ENCODE data around the gene DPCD. TPM values are rescaled to one million over a fixed set of nuclear protein-coding genes. Genes with fewer than 3 reads are reported as not detected.

DPCD gene
- total RNA-seq, 1 experiment from 2014 or later, result 39.5 TPM

DNA sequence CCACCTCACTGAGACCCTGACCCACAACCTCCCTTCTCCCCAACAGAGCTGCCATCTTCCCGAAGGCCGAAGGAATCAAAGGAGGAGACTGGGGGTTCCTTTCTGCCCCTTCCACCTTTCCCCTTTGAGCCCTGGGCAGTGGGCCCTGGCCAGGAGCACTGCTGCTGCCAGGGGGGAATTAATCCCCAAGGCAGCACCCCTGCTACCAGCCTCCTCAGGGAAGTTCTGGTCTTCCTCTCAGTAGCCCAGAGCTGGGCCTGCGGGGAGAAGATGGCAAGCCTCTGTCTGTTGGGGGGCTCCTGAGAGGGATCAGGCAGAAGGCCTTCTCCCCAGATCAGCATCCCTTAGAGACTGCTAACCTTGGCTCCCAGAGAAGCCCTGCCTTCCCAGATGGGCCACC, 25.5 kb downstream of the DPCD start:
- no peaks in the 10 kb centered on the region for H3K9me2 ChIP-seq (ENCODE audit: insufficient read depth)
- intact Hi-C loops (cut with micrococcal nuclease), result no loop called here
- H3K4me1 ChIP-seq (ENCODE audit: control insufficient read depth in 1 of 2, insufficient read depth in 2 of 2, low read length in 2 of 2), result peaks cover 0 to 6% of the 10 kb centered on the region in 2 experiments; a peak in 1 of 4 replicates
- no peak overlapping the region for H3K4me3 ChIP-seq (replicated peaks in 1 of 2; ENCODE audit: low read depth in 1 of 2, low read length in 2 of 2)
- no peaks in the 10 kb centered on the region for H4K20me1 ChIP-seq (ENCODE audit: insufficient read depth)
- no TSS peak for BruUV-seq (replicated peaks)
- TF ChIP-seq YY1 (IDR thresholded peaks at IDR 0.05; ENCODE audit: extremely low read depth, insufficient replicate concordance, low read depth, low read length), result no peak
- no peak for TF ChIP-seq POLR2A (IDR thresholded peaks at IDR 0.05; ENCODE audit: borderline replicate concordance, extremely low read depth, insufficient read depth, insufficient read length)
- no peak for TF ChIP-seq RAD21 (IDR thresholded peaks at IDR 0.05; ENCODE audit: low read depth)
- ChIA-PET POLR2A (no interaction called here), CTCF (interaction anchor here (3.6 kb wide), 1 partner anchor 10 kb away, joined by 17 read pairs; no protein-coding TSS in a partner anchor), RAD21 (ENCODE audit: low non-redundant PET in 1 of 2, low total read pairs in 2 of 2, uncharacterized antibody in 2 of 2, unreplicated experiment in 2 of 2) (no interaction called here)
- H3K36me3 ChIP-seq (ENCODE audit: control insufficient read depth in 1 of 2, insufficient read depth in 2 of 2, low read length in 2 of 2), result peaks cover 5 to 9% of the 10 kb centered on the region in 2 experiments; a peak in 2 of 4 replicates
- H3K27me3 ChIP-seq (ENCODE audit: insufficient read depth, low read length), result no peaks in the 10 kb centered on the region
- no peak overlapping the region for H3K4me2 ChIP-seq (ENCODE audit: low read length)
- no peak overlapping the region for H3K9ac ChIP-seq (ENCODE audit: low read length)
- no peak overlapping the region for H2AFZ ChIP-seq (ENCODE audit: low read depth, low read length, poor library complexity, severe bottlenecking)
- no peak overlapping the region for H3K27ac ChIP-seq (ENCODE audit: low read depth, low read length)
- DNase-seq (ENCODE audit: low read depth, low spot score) (no peak), ATAC-seq (no peak)
- no peaks in the 10 kb centered on the region for H3K79me2 ChIP-seq (ENCODE audit: insufficient read depth, low read length)
- no peaks in the 10 kb centered on the region for H3K9me3 ChIP-seq (ENCODE audit: control insufficient read depth in 1 of 2, insufficient read depth in 1 of 2, low read depth in 1 of 2, low read length in 2 of 2)

DNA sequence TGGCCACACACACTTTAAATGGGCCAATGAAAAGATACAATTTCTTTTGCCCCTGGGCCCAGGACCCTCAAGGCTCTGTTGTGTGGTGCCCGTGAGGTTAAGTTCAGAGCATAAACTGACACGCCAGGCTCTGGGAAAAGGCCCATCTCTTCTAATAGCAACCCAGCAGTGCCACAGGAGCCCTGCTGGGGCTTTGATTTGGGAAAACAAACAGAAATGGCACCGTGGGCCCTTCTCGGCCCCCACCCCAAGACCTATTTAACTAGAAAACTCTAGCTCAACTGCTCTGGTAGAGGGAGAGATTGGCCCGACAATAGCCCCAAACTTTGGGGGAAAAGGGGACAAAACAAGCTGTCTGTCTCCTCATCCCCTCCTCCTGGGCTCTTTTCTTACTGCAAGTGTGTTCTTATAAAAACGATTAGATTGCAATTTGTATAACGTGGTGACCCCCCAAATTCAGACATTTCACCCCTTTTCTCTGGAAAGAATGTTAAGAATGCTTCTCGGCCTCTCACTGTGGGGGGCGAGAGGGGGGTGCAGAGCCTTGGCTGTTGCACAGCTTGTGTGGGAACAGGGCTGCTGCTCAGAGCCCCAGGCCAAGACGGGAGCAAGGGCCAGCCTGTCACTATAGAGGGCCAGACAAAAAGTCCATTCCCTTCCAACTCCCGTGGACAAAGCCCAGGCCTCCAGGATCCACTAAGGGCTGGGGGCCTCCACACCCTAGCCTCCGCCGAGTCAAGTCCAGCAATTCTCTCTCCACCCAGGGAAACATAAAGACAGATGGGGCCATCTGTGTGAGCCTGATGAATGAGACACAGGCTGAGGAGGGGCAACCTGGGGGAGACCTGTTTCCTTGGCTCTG, 26.8 kb downstream of the DPCD start:
- ChIA-PET POLR2A (no interaction called here), CTCF (interaction anchor here (3.6 kb wide), 1 partner anchor 11 kb away, joined by 17 read pairs; no protein-coding TSS in a partner anchor), RAD21 (ENCODE audit: low non-redundant PET in 1 of 2, low total read pairs in 2 of 2, uncharacterized antibody in 2 of 2, unreplicated experiment in 2 of 2) (no interaction called here)
- H3K9ac ChIP-seq (ENCODE audit: low read length), result no peak overlapping the region
- no peak overlapping the region for H3K4me3 ChIP-seq (replicated peaks in 1 of 2; ENCODE audit: low read depth in 1 of 2, low read length in 2 of 2)
- DNase-seq (ENCODE audit: low read depth, low spot score) (no peak), ATAC-seq (no peak)
- H3K9me2 ChIP-seq (ENCODE audit: insufficient read depth), result no peaks in the 10 kb centered on the region
- H3K27ac ChIP-seq (ENCODE audit: low read depth, low read length), result no peak overlapping the region
- H2AFZ ChIP-seq (ENCODE audit: low read depth, low read length, poor library complexity, severe bottlenecking), result no peak overlapping the region
- H3K27me3 ChIP-seq (ENCODE audit: insufficient read depth, low read length), result no peaks in the 10 kb centered on the region
- peaks cover under 1 to 4% of the 10 kb centered on the region in 2 experiments; a peak in 2 of 4 replicates for H3K36me3 ChIP-seq (ENCODE audit: control insufficient read depth in 1 of 2, insufficient read depth in 2 of 2, low read length in 2 of 2)
- no peaks in the 10 kb centered on the region for H4K20me1 ChIP-seq (ENCODE audit: insufficient read depth)
- TF ChIP-seq, protein P1, sequence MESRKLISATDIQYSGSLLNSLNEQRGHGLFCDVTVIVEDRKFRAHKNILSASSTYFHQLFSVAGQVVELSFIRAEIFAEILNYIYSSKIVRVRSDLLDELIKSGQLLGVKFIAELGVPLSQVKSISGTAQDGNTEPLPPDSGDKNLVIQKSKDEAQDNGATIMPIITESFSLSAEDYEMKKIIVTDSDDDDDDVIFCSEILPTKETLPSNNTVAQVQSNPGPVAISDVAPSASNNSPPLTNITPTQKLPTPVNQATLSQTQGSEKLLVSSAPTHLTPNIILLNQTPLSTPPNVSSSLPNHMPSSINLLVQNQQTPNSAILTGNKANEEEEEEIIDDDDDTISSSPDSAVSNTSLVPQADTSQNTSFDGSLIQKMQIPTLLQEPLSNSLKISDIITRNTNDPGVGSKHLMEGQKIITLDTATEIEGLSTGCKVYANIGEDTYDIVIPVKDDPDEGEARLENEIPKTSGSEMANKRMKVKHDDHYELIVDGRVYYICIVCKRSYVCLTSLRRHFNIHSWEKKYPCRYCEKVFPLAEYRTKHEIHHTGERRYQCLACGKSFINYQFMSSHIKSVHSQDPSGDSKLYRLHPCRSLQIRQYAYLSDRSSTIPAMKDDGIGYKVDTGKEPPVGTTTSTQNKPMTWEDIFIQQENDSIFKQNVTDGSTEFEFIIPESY (IDR thresholded peaks at IDR 0.05; ENCODE audit: extremely low read depth, insufficient replicate concordance, low read length), result no peak
- TF ChIP-seq, protein P2, sequence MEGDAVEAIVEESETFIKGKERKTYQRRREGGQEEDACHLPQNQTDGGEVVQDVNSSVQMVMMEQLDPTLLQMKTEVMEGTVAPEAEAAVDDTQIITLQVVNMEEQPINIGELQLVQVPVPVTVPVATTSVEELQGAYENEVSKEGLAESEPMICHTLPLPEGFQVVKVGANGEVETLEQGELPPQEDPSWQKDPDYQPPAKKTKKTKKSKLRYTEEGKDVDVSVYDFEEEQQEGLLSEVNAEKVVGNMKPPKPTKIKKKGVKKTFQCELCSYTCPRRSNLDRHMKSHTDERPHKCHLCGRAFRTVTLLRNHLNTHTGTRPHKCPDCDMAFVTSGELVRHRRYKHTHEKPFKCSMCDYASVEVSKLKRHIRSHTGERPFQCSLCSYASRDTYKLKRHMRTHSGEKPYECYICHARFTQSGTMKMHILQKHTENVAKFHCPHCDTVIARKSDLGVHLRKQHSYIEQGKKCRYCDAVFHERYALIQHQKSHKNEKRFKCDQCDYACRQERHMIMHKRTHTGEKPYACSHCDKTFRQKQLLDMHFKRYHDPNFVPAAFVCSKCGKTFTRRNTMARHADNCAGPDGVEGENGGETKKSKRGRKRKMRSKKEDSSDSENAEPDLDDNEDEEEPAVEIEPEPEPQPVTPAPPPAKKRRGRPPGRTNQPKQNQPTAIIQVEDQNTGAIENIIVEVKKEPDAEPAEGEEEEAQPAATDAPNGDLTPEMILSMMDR (IDR thresholded peaks at IDR 0.05 in 2 of 3, conservative IDR thresholded peaks at IDR 0.05 in 1 of 3; ENCODE audit: borderline replicate concordance in 1 of 3, insufficient read depth in 1 of 3, low read depth in 2 of 3, low read length in 2 of 3), result 0 out of 6 replicates have a peak, but pooled peaks of 1 of the 3 experiments have one; percentile 5
- H3K4me2 ChIP-seq (ENCODE audit: low read length), result no peak overlapping the region
- BruUV-seq (replicated peaks), result no TSS peak
- H3K9me3 ChIP-seq (ENCODE audit: control insufficient read depth in 1 of 2, insufficient read depth in 1 of 2, low read depth in 1 of 2, low read length in 2 of 2), result no peaks in the 10 kb centered on the region
- H3K4me1 ChIP-seq (ENCODE audit: control insufficient read depth in 1 of 2, insufficient read depth in 2 of 2, low read length in 2 of 2), result peaks cover 0 to 6% of the 10 kb centered on the region in 2 experiments; a peak in 1 of 4 replicates
- intact Hi-C loops (cut with micrococcal nuclease), result no loop called here
- no peaks in the 10 kb centered on the region for H3K79me2 ChIP-seq (ENCODE audit: insufficient read depth, low read length)

All from HCT116 (cell line).